ENCODE results near the gene ADAMTS20.
"Not testable (repeated sequence)": the region's sequence is repeated elsewhere in the genome, so short reads cannot be mapped to it uniquely, and the experiment has no call there.

The ADAMTS20 gene

GRCh38 chr12:43361031-43361710 is 190.8 kb downstream of the ADAMTS20 start:
- DNase-seq = no peak

DNA sequence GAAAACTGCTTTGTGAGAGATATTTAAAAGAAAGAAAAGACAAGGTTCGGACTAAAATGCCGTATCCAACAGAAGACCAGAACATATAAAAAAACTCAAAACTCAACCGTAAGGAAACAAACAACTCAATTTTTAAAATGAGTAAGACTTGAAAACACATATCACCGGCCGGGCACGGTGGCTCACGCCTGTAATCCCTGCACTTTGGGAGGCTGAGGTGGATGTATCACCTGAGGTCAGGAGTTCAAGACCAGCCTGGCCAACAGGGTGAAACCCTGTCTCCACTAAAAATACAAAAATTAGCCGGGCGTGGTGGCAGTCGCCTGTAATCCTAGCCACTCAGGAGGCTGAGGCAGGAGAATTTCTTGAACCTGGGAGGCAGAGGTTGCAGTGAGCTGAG is 192.0 kb downstream of the ADAMTS20 start:
- not testable (repeated sequence) for DNase-seq

GRCh38 chr12:43357141-43357540 is 194.9 kb downstream of the ADAMTS20 start:
- DNase-seq = no peak

DNA sequence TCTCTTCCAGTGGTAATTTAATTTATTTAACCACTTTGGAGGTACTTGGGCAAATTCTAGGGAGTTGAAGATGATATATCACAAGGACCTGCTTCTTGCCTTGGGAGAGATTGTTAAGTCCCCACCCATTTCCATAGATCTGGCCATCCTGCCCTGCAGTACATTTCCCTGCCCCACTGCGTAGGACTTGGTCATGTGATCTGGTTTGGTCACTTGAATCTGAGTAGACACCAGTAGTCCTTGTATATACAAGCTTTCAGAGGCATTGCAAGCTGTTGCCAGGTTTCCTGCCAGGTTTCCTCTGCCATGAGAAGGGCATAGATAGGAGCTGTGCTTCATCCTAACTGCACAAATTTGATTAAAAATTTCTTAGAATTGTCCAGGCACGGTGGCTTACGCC is 200.0 kb downstream of the ADAMTS20 start:
- DNase-seq = no peak

DNA sequence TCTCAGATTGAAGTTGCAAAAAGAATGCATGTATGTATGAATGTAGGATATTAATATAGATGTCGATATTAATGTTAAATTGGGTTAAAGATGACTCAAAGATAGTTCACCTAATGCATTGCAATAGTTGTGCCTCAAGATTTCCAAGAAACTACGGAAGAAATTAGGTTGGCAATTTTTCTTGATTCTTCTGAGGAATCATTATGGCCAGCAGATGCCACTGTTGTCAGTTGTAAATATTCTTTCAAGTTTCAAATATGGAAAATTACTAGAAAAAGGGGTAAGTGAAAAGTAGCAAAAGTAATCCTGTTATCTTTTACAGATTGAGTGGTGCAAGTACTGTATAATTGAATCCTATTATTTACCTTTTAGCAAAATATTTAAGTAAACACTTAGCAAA is 202.1 kb downstream of the ADAMTS20 start:
- DNase-seq = no peak

DNA sequence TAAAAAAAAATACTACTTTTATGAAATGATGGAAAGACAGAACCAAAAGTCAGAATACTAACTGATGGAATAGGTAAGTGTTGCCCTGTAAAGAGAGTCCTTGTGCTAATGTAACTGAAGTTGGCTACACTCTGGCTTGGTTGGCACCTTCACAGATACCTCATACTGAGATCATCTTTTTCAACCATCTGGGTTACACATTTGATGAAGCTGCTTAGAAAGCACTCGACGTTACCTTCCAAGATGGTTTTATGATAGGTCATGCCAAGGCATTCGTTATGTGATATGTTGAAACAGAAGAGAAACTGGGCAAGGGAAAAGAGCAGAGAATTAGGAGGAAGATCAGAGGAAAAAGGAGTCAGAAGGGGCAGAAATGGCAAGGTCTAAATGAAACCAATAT is 203.8 kb downstream of the ADAMTS20 start:
- no peak for DNase-seq

DNA sequence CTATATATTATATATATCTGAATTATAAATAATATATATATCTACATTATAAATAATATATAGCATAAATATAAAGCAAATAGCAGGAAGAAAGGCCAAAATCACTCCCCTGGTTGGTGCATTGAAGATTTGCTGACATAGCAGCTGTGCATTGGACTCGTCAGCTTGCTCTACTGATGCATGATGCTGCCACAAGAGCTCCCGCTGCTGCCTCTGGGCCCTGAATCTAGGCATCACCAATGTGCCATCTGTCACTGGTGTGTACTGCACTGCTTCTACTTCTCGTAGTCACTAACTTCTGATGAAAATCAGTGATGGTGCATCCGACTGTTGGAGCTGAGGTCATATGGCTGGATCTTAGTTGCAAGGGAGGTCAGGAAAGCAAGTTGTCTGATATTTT is 205.0 kb downstream of the ADAMTS20 start:
- DNase-seq = peak in 1 of 2 experiments; percentile 37

GRCh38 chr12:43345023-43345422 is 207.0 kb downstream of the ADAMTS20 start:
- no peak for DNase-seq

- DNase-seq = not testable (repeated sequence)
Observed at GRCh38 chr12:43341785-43342313, 210.2 kb downstream of the ADAMTS20 start.

DNA sequence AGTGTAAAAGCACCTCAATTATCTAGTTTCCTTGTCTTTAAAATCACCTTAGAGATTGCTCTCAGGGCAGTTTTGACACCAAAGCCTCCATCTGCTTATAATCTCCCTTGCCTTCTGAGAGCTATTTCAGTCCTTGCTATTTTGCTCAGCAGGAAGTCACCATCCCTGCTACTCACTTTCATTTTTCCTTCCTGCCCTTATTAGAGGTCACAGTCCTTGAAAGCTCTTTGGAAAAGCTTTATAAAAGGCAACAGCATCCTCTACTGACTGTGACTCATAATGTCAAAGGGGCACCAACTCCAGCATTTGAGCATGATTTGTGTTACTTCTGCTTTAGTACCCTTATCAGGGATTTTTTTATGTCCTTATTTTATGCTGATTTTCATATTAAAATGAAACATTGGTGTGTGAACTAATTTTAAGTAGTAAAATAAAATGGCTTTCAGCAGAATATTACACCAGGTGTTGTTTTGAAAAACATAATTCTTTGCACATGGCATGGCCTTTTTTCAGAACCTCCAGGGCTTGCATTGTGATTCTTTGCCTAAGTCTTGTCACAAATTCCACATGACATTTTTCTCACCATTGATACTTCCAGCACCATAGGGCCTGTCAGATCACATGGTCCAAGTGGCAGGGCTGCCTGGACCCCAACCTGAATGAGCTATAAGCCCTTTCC is 213.0 kb downstream of the ADAMTS20 start:
- DNase-seq = no peak

DNA sequence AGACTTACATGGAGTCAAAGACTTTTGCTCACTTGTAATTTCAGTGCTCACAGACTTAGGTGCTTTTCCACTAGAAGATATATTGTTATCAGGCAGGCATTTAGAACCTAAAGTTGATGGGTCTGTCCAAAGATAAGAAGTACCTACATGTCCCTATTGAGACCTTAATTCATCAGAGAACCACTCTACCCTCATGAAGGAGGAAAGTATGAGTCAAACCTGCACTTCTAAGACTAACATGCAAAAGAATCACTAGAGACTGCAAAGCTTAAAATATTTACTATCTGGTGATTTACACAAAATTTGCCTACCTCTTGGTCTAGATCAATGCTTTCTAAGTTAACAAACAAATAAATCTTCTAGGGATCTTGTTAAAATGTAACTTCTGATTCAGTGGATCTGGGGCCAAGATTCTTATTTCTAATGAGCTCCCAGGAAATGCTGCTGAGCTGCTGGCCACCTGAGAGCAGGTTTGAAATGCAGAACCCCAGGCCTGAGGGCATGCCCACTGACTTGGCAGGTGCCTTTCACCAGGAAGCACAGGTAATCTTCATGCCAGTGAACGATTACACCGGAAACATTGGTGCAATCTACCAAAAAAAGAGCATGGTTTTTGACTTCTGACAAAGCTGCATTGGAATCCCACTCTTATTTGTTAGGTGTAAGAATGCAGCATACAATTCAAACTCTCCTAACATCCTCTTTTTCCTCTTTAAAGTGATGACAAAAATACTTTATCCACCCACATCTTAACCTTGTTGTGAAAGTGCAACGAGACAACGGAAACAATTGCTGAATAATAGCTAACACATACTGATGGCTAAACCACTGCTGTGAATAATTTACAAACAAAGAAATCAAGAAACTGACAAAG is 214.2 kb downstream of the ADAMTS20 start:
- DNase-seq = no peak

DNA sequence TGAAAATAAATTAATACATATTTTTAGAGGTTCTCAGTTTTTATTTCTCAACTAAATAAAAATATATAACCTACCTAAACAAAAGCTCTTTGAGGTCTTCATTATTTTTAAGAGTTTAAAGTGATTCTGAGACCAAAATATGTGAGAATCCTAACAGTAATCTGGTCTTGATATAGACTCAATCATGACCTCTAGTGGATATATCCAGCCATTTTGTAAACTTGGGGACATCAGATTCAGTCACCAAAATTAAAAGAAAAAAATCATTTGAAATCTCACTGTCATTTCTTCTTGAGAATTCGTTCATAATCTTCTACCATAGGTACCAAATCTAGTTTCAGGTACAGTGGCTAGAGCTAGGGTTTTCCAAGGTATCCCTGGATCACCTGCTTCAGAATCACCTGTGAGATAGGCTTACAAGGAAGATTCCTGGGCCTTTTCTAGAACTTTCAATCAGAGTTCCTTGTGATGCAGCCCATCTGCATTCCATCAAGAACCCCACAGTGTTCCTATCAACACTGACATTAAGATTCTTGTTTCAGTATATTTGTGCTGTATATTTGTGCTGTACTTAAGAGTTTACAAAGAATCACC is 214.9 kb downstream of the ADAMTS20 start:
- no peak for DNase-seq

DNA sequence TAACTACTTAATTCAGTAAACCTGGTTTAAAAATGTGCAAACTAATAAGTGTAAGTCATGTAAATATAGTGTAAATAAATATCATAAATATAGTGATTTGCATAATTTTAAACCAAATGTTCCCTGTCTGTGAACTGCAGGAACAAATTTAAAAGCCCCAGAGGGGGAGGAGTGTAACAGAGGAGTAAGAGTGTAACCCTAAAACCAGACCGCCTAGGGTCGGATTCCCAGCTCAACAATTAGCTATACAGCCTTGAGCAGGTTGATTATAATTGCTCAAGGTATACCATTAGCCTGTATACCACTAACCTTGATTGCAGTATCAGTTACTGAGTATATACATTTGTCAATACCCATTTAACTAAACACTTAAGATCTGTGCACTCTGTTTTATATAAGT is 218.4 kb downstream of the ADAMTS20 start:
- DNase-seq = no peak

- DNase-seq = no peak
Observed at GRCh38 chr12:43332977-43333640, 218.9 kb downstream of the ADAMTS20 start.

- DNase-seq = no peak
Observed at GRCh38 chr12:43331935-43332334, 220.1 kb downstream of the ADAMTS20 start.

DNA sequence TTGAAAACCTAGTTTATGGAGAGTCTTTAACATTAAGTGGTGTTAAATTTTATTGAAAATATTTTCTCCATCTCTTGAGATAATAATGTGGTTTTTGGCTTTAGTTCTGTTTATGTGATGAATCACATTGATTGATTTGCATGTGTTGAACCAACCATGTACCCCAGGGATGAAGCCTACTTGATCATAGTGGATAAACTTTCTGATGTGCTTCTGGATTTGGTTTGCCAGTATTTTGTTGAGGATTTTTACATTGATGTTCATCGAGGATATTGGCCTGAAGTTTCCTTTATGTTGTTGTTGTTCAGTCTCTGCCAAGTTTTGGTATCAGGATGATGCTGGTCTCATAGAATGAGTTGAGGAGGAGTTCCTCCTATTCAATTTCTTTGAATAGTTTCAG is 222.6 kb downstream of the ADAMTS20 start:
- no peak for DNase-seq

DNA sequence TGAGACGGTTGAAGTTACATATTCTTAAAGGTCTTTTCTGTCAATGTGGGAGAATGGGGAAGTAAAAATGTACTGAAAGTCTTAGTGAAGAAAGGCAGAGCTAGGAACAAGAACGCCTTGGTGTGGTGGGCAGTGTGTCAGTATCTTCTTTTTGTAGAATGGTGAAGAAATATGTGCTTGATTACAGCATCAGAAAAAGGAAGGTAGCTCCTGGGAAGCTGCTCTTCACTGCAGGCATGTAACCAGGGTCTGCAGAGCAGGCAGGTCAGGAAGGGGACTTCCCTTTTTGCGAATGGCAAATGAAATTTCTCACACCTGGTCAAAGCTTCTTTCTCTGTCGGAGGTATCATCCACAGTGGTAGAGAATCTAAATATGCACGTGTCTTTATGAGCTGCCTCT is 226.2 kb downstream of the ADAMTS20 start:
- DNase-seq = no peak

- DNase-seq = no peak
Observed at GRCh38 chr12:43320281-43320680, 231.7 kb downstream of the ADAMTS20 start.

DNA sequence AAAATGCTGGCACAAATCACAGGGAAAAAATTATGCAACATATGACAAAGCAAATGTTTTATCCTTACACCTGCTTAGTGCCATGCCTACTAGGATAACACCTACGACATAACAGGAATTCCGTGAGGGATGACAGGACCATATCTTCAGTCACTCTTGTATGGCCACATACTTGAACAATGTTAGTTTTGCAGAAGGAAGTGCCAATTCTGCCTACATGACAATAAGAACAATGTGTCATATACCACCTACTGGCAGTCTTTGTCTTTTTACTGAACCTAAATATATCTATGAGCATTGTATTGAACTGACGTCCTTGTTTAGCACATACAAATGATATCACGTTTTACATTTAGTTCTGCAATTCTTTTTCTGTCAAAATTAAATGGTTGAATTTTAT is 234.0 kb downstream of the ADAMTS20 start:
- DNase-seq = no peak

DNA sequence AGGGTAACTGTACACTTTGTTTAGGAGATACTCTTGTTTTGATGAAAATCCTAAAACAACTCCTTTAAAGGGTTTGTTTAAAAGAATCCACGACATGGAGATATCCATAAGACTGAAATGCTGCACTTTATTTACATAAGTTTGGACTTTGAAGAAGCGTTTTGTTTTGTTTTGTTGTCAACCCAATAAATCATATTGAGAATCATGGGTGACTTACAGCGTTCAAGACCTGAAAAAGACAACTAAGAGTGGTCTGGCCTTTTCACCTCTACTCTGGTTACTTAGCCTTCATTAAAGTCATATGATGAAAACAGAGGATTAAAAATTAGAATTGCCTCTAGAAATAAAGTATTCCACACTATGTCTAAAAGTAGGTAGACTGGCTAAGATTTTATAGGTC is 234.8 kb downstream of the ADAMTS20 start:
- DNase-seq = no peak

DNA sequence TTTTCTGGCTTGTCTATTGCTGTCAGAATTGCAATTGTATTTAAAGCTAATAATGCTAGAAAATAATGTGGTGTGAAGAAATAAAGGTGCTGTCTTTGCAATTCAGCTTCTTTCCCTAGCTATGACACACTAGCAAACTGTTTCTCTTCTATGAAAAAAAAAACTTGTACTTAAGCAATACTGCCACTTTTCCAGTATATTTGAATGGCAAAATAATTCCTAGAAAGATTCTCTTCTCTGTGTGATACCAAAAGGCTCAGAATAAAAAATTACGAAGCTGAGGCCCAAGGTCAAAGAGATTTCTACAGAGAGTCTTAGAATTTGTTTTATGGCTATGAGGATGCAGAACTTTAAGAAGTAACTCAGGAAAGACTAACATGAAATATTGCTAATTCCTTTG is 235.5 kb downstream of the ADAMTS20 start:
- DNase-seq = no peak

DNA sequence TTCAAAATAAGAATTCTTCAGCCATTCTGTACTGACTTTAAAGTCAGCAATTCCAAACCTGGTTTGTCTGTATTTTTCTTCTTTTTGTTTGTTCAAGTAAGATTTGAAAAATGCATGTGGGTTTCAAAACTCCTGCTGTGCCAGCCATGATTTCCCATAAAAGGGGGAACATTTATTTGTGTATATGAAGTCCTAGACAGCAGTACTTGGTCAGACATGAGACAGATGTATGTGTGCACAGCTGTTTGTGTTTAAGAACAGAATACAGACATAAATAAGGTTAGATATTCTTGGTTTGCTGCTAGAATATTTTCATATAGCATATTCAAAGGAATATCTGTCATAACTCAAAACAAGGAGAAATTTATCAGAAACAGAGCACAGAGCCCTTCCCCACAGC is 236.0 kb downstream of the ADAMTS20 start:
- DNase-seq = no peak

All from cerebellar nuclear complex (tissue), 1 donor.